ELF-1 (cell line): ENCODE measurements around the gene ATP1A1.

Experiments used
- DNase-seq: peaks from one replicate; pipeline ENCODE4 v3.0.0-alpha.2; 2016; ENCODE audit warnings: low read depth, low spot score

ATP1A1 gene

GRCh38 chr1:116372651-116373430 is at the start of gene ATP1A1:
ATP1A1 (plus strand) TSS chr1:116373244; CDS start chr1:116373512, 268 bp downstream.
- peak; percentile 98 for DNase-seq

GRCh38 chr1:116323491-116323890 is 49.6 kb upstream of the ATP1A1 start:
- DNase-seq, result no peak

DNA sequence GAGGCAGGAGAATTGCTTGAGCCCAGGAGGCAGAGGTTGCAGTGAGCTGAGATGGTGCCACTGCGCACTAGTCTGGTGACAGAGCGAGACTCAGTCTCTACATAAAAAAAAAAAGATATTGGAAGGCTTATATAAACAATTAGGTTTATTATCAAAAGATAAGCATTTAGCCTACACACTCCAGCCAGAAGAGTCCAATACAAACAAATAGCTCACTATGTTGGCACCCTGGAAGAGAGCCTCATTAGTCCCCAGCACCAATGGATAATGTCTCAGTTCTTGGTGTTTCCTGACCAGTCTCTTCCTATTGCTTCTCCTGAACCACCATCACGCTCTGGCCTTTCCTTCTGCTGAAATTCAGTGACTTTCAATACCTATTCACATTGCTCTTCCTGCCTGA is 48.6 kb upstream of the ATP1A1 start:
- DNase-seq, result no peak

- DNase-seq, result no peak
Observed at GRCh38 chr1:116325104-116325503, 47.9 kb upstream of the ATP1A1 start.

DNA sequence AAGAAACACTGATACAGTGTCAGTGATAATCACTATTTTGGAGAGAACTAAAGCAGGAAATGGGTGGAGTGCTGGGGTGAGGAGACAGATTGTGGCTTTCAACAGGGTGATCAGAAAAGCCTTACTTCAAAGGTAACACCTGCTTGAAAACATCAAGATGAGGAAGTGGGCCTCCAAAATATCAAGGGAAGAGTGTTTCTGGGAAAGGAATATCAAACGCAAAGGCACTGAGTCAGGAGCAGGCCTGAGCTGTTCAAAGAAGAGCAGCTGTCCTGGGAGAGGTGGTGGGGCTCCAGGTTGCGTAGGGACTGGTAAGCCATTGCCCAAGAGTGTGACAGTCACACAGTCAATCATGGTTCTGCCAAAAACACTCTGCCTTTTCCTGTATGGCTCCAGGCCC is 47.1 kb upstream of the ATP1A1 start:
- DNase-seq, result no peak

- DNase-seq, result no peak
Observed at GRCh38 chr1:116326486-116326885, 46.6 kb upstream of the ATP1A1 start.

DNA sequence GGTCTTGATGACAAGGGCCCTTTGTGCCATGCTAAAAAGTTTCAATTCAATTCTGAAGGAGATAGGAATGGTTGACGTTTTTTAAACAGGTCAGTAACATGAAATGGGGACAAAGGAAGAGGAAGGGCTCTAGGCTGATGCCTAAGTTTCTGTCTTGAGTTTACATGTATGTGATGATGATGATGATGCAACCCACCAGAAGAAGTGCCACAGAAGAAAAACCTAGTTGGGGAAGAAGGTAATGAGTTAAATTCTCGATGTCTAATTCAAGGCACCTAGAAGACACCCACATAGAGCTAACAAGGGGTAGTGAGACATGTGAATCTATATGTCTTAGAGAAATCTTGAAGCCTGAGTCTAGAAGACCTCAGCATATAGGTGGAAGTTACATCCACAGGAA is 44.4 kb upstream of the ATP1A1 start:
- no peak for DNase-seq

- DNase-seq, result no peak
Observed at GRCh38 chr1:116329524-116330341, 43.3 kb upstream of the ATP1A1 start.

- no peak for DNase-seq
Observed at GRCh38 chr1:116330342-116330652, 42.7 kb upstream of the ATP1A1 start.

DNA sequence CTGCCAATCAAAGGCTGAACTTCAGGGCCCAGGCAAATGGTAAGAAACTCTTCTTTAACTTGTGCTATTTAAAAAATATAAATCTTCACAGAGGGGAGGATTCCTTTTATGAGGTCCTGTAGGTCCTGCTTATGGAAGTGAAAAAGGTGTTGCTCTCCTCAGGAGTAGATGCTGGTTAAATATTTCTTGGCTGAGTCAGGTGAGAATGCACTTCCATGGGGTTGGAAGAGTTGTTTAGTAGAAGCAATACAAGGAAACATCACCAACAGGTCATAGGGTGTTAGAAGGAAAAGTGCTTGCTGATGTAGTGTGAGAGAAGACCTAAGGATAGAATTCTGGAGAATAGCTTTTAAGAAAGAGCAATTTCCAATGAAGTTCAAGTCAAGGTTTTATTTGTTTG is 42.2 kb upstream of the ATP1A1 start:
- no peak for DNase-seq

- DNase-seq, result no peak
Observed at GRCh38 chr1:116331523-116331922, 41.5 kb upstream of the ATP1A1 start.

- no peak for DNase-seq
Observed at GRCh38 chr1:116332451-116332850, 40.6 kb upstream of the ATP1A1 start.

GRCh38 chr1:116333171-116334014 is 39.7 kb upstream of the ATP1A1 start:
- no peak for DNase-seq

DNA sequence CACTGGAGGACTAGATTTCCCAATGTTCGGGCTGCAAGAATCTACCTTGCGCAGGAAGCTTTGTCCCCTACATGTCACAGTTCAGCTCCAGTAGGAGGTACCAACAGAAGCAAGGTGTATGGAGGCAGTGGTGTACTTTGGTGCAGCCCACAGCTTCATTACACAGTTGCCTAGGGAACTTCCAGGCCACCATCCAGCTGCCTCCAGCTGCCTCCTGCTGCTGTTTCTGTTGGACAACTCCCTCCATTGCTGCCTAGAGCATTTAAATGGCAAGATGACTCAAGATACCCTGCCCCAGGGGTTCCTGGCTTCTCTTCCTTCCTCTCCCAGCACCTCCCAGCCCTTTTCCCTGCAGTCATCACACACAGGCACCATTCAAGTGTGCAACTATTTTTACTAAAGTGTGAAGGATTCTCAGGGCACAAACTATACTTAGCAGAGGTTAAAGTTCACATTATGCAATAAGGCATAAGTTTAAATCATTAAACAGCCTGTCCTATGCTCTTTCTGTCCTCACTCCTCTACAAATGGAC is 39.0 kb upstream of the ATP1A1 start:
- DNase-seq, result peak; percentile 62

DNA sequence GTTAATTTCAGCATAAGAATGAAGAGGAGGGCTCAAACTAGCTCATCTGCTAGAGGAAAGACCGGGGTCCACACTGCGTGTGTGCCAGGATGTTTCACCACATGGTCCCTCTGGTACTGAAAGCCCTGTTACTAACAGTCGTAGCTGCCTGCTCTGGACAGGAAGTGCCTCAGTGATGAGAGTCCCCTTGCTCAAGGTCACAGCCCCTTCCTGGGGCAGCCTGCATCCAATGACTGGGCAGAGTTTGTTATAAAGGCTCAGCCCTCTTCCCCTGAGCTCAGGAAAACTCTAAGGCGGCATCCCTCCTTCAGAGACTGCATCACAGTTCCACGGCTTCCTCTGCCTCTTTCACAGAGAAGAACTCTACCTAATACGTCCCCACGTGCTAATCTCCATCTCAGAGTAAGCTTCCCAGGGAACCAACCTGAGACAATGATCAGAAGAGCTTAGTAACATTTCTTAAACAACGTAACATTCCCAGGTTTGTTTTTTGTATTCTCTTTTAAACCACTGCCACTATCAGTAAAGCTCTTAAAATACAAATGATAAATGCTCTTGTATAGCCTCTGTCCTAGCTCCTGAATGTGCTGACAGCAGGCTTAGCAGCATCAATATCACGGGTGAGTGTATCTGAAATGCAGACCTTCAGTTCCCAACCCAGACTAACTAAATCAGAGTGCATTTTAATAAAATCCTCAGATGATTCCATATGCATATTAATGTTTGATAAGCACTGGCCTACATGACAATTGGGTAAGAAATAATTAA is 38.0 kb upstream of the ATP1A1 start:
- no peak for DNase-seq

- DNase-seq, result no peak
Observed at GRCh38 chr1:116335850-116336624, 37.0 kb upstream of the ATP1A1 start.

DNA sequence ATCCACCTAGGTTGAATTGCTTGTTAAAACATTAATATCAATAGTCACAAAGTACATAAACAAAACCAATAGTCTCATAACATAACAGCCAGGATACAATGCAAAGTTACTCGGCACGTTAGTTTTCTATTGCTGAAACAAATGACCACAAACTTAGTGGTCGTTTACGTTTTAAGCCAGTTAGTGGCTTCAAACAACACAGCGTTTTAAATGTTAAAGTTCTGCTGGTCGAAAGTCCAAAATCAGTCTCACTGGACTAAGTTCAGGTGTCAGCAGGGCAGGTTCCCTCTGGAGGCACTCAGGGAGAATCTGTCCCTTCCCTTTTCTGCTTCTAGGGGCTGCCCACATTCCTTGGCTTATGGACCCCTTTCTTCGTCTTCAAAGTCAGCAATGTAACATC is 35.6 kb upstream of the ATP1A1 start:
- DNase-seq, result no peak

- DNase-seq, result no peak
Observed at GRCh38 chr1:116338400-116338799, 34.6 kb upstream of the ATP1A1 start.

GRCh38 chr1:116340506-116341231 is 32.4 kb upstream of the ATP1A1 start:
- DNase-seq, result no peak

DNA sequence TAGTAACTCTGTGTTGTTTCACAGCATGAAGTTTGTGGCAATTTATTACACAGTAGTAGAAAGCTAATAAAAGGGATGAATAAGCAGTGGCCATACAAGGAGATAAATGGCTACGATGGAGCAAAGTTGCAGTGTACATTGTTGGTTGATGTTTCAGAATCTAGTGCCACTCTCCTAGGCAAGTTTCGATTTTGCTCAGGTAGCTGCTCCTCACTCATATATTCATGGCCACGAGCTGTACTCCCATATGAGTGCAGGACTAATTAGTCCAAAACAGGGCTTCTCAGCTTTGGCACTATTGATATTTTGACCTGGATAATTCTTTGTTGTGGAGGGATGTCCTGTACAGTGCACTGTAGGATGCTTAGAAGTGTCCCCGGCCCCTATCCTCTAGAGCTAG is 30.0 kb upstream of the ATP1A1 start:
- DNase-seq, result no peak
